Prostate gland (tissue), 2 donors: Measurements from ENCODE around the gene ADAMTS17.

Experiments
- CTCF ChIP-seq, 4 experiments: fragments of 200-600 bp in 2 of 4; fragments of 450-650 bp in 2 of 4; sonication (generic) in 2 of 4; IDR thresholded peaks; 1 replicate in 3 of 4; 2 replicates in 1 of 4; pipeline ENCODE4 v1.5.1; 2016 to 2019; ENCODE audit warnings: antibody characterized with exemption in 4 of 4, mild to moderate bottlenecking in 2 of 4, moderate library complexity in 2 of 4
- POLR2A ChIP-seq: fragments of 450-650 bp; IDR thresholded peaks from one replicate; pipeline ENCODE4 v1.6.1; 2016; ENCODE audit warnings: antibody characterized with exemption, mild to moderate bottlenecking
- POLR2AphosphoS5 ChIP-seq: sonication (generic); formaldehyde crosslinking; IDR thresholded peaks from one replicate; pipeline ENCODE4 v1.6.1; 2017; ENCODE audit warnings: antibody characterized with exemption

- TF ChIP-seq CTCF (IDR thresholded peaks at IDR 0.05) (no peak), POLR2A (no peak), POLR2AphosphoS5 (no peak)
Observed at GRCh38 chr15:100041127-100041828, 300.5 kb downstream of the ADAMTS17 start.
